CD8-positive, alpha-beta memory T cell (primary cell): Measurements from ENCODE around the gene CHST15. TPM values are rescaled to one million over a fixed set of nuclear protein-coding genes. Genes with fewer than 3 reads are reported as not detected.

Experiments used
- CTCF ChIA-PET: fragments of 350-600 bp; sonication (Branson Sonifier 250); formaldehyde crosslinking; loops from one replicate; lab custom pipeline; 2021; ENCODE audit warnings: antibody characterized with exemption; lab: Charles Lee
- POLR2A ChIA-PET: fragments of 350-600 bp; sonication (Branson Sonifier 250); formaldehyde crosslinking; loops from one replicate; lab custom pipeline; 2021; ENCODE audit warnings: antibody characterized with exemption; lab: Charles Lee
- DNase-seq, 5 donors: peaks; one replicate each; pipeline versions ENCODE4 v3.0.0 to v3.0.0-alpha.2; 2020 to 2022; ENCODE audit warnings: mixed read lengths in 1 of 5
- H3K27ac ChIP-seq: one replicate; pipeline ENCODE4 v1.7.0; 2013; ENCODE audit warnings: low read depth, mild to moderate bottlenecking, low read length, moderate library complexity
- H3K27me3 ChIP-seq: 2 replicates; pipeline ENCODE4 v1.7.0; 2013; ENCODE audit warnings: low read length, mild to moderate bottlenecking; ENCODE audit not compliant: insufficient read depth, poor library complexity, severe bottlenecking
- H3K36me3 ChIP-seq: 2 replicates; pipeline ENCODE4 v1.7.0; 2013; ENCODE audit warnings: mild to moderate bottlenecking, low read length, moderate library complexity; ENCODE audit not compliant: insufficient read depth
- H3K4me1 ChIP-seq: 2 replicates; pipeline ENCODE4 v1.7.0; 2013; ENCODE audit warnings: mild to moderate bottlenecking, low read length, moderate library complexity; ENCODE audit not compliant: insufficient read depth
- H3K4me3 ChIP-seq: 2 replicates; pipeline ENCODE4 v1.7.0; 2013; ENCODE audit warnings: mild to moderate bottlenecking, low read length
- H3K9me3 ChIP-seq: 2 replicates; pipeline ENCODE4 v1.7.0; 2013; ENCODE audit warnings: mild to moderate bottlenecking, low read length
- H3K27ac Mint-ChIP-seq, 8 donors: one replicate each; pipeline ENCODE4 v1.8.0; 2020 to 2021; ENCODE audit warnings: mixed read lengths in 8 of 8, mild to moderate bottlenecking in 6 of 8, inconsistent platforms in 3 of 8, moderate library complexity in 3 of 8
- H3K27me3 Mint-ChIP-seq, 2 donors: one replicate each; pipeline ENCODE4 v1.8.0; 2020 to 2021; ENCODE audit warnings: mixed read lengths in 2 of 2, mild to moderate bottlenecking in 1 of 2, moderate library complexity in 1 of 2
- H3K36me3 Mint-ChIP-seq, 3 donors: one replicate each; pipeline ENCODE4 v1.8.0; 2020 to 2021; ENCODE audit warnings: mixed read lengths in 3 of 3, inconsistent platforms in 1 of 3, mild to moderate bottlenecking in 1 of 3
- H3K4me1 Mint-ChIP-seq, 3 donors: one replicate each; pipeline ENCODE4 v1.8.0; 2020 to 2021; ENCODE audit warnings: mixed read lengths in 3 of 3, inconsistent platforms in 1 of 3, mild to moderate bottlenecking in 1 of 3
- H3K4me3 Mint-ChIP-seq, 7 donors: one replicate each; pipeline ENCODE4 v1.8.0; 2020 to 2021; ENCODE audit warnings: mixed read lengths in 7 of 7, mild to moderate bottlenecking in 6 of 7, moderate library complexity in 4 of 7, inconsistent platforms in 2 of 7
- H3K9me3 Mint-ChIP-seq, 5 donors: one replicate each; pipeline ENCODE4 v1.8.0; 2020 to 2022; ENCODE audit warnings: mixed read lengths in 5 of 5, mild to moderate bottlenecking in 3 of 5, moderate library complexity in 2 of 5, inconsistent platforms in 1 of 5
- polyA plus RNA-seq: library from polyadenylated mRNA; unstranded; fragments of 300-500 nt; fragmentation: Illumina TruSeq; gene quantifications from one replicate; pipeline ENCODE4 v1.2.3, GENCODE V29; 2021
- total RNA-seq, 2 experiments: library from RNA; stranded (reverse); gene quantifications; one replicate each; pipeline ENCODE4 v1.2.3, GENCODE V29; 2021

The CHST15 gene
- total and polyA plus RNA-seq, 3 experiments from 2014 or later: 0.18 to 0.24 TPM; not detected in 1

DNA sequence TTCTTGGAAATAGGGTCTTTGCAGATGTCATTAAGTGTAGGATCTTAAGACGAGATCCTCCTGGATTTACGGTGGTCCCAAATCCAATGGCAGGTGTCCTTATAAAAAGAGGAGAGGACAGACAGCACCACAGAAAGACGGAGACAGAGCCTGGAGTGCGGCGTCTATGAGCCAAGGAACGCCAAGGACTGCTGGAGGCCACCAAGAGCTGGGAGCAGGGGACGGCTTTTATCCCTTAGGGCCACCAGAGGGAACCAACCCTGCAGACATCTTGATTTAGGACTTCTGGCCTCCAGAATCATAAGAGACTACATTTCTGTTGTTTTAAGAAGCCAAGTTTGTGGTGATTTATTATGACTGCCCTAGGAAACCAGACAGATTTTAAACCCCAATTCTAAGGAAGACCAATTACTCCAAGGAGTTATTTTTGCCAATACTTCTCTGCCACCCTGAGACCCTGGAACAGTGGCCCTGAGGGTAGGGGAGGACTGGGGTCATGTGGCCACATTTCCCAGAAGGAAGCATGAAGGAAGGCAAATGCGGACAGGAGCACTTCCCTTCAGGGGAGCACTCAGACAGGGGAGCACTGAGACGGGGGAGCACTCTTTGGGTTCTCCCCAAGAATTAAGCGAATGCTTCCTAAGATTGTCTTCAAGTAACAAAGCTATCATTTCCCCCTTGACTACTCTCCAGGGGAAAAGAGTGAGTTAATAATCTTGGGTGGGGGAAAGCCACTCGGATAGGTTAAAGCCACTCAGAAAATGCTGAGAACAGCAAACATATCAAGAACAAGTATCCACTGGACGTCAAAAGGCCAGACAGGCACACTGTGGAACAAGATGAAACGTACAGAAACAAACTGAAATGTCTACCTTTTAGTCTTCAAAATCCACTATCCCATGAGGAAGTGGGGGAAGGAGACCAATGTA, 67.5 kb downstream of the CHST15 start:
- H3K36me3 Mint-ChIP-seq: no peaks in the 10 kb centered on the region
- H3K4me3 ChIP-seq: no peak overlapping the region
- H3K27me3 ChIP-seq: no peaks in the 10 kb centered on the region
- no peaks in the 10 kb centered on the region for H3K4me1 ChIP-seq
- no peak overlapping the region for H3K27ac ChIP-seq
- H3K9me3 Mint-ChIP-seq: peaks cover 0 to 2% (median 0%) of the 10 kb centered on the region in 5 donors
- POLR2A ChIA-PET: no interaction called here
- no peaks in the 10 kb centered on the region for H3K36me3 ChIP-seq
- no peaks in the 10 kb centered on the region for H3K9me3 ChIP-seq
- H3K4me3 Mint-ChIP-seq: no peak overlapping the region
- H3K27ac Mint-ChIP-seq: no peak overlapping the region
- H3K27me3 Mint-ChIP-seq: peaks cover 10 to 33% of the 10 kb centered on the region in 2 donors
- CTCF ChIA-PET: no interaction called here
- no peaks in the 10 kb centered on the region for H3K4me1 Mint-ChIP-seq
- no peak for DNase-seq

DNA sequence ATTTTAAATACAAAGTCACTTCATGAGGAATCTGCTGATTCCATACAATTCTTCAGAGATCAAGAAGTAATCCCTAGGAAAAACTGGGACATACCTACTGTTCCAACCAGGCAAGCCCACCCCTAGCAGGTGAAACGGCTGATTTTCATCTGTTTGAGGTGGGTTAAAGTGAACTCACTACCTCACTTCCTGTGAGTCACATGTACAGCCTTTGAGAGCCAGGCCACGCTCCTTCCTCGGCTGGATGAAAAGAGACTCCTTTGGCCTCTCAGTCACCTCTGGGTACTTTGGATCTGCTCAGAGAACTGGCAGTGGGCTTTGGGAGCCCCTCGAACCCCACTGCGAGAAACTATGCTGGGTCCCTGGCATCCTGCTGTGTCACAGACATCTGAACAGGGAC, 68.2 kb downstream of the CHST15 start:
- Histone ChIP-seq H3K36me3 (no peaks in the 10 kb centered on the region), H3K9me3 (no peaks in the 10 kb centered on the region), H3K27me3 (no peaks in the 10 kb centered on the region), H3K27ac (no peak overlapping the region), H3K4me3 (no peak overlapping the region), H3K4me1 (no peaks in the 10 kb centered on the region)
- Mint-ChIP-seq H3K4me1 (no peaks in the 10 kb centered on the region), H3K27ac (no peak overlapping the region), H3K27me3 (peaks cover 13 to 29% of the 10 kb centered on the region in 2 donors), H3K36me3 (no peaks in the 10 kb centered on the region), H3K9me3 (peaks cover 0 to 2% (median 0%) of the 10 kb centered on the region in 5 donors), H3K4me3 (no peak overlapping the region)
- no peak for DNase-seq
- ChIA-PET POLR2A (no interaction called here), CTCF (no interaction called here)

DNA sequence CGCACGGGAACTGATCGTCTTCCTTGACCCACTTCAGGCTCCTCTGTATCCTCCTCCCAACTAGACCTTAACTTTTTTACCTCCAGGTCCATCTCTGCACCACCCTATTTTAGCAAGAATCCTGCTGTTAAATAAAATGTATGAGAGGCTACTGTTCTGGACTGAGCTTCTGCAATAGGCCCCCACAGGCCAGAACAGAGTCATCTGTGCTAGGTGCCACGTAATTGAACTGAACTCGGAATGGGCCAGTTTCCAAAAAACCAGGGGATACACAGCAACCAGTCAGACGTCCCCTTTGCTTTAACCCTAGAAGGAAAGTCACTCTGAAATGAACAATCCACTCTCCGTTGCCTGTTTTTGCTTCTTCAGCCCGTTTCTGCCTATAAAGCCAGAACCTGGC, 71.3 kb downstream of the CHST15 start:
- H3K27me3 Mint-ChIP-seq: peaks cover 12 to 22% of the 10 kb centered on the region in 2 donors
- H3K4me1 Mint-ChIP-seq: no peaks in the 10 kb centered on the region
- H3K27ac Mint-ChIP-seq: no peak overlapping the region
- Histone ChIP-seq H3K27ac (no peak overlapping the region), H3K4me3 (no peak overlapping the region), H3K4me1 (no peaks in the 10 kb centered on the region), H3K36me3 (no peaks in the 10 kb centered on the region), H3K9me3 (no peaks in the 10 kb centered on the region), H3K27me3 (no peaks in the 10 kb centered on the region)
- ChIA-PET POLR2A (no interaction called here), CTCF (no interaction called here)
- no peaks in the 10 kb centered on the region for H3K36me3 Mint-ChIP-seq
- DNase-seq: no peak
- no peak overlapping the region for H3K4me3 Mint-ChIP-seq
- peaks cover 0 to 2% (median 0%) of the 10 kb centered on the region in 5 donors for H3K9me3 Mint-ChIP-seq

DNA sequence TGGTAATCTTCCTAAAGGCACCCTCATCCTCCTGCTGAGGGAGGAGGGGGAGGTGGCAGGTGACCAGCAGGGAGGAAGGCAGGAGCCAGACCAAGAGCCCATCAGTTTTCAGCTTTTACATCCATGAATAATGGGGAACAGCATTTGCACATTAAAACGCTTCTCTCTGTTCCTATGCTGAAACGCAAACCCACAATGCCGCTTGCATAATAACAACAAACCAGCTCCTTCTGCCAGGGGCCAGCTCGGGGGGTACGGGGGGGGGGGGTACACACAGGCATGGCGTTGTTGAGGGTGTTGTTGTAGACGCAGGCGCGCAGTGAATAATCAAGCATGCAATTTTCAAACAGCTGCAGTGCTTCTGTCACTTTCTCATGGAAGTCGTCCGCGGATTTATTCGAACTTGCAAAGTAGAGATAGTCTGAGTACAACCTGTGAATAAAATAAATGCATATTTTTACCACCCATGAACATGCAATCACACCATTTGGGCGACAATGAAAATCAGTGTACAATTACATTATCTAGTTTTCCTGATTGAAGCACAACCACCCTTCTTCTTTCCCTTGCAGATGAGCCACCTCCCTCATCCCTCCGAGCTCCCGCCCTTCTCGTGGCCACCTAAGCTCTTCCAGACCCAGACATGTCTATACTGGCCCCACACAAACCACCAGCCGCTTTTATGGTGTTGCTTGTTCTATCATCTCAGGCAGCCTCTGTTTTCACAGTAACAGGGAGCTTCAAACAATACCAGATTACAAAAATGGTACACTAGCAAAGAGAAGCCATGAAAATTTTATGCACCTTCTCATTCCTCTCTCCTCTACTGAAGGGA, 72.2 kb downstream of the CHST15 start:
- H3K4me1 Mint-ChIP-seq: no peaks in the 10 kb centered on the region
- no peaks in the 10 kb centered on the region for H3K36me3 ChIP-seq
- DNase-seq: peak in 1 of 5 donors; percentile 7
- CTCF ChIA-PET: no interaction called here
- POLR2A ChIA-PET: no interaction called here
- peaks cover 12 to 17% of the 10 kb centered on the region in 2 donors for H3K27me3 Mint-ChIP-seq
- H3K27ac Mint-ChIP-seq: no peak overlapping the region
- H3K27ac ChIP-seq: no peak overlapping the region
- H3K9me3 ChIP-seq: no peaks in the 10 kb centered on the region
- no peaks in the 10 kb centered on the region for H3K4me1 ChIP-seq
- H3K36me3 Mint-ChIP-seq: no peaks in the 10 kb centered on the region
- no peaks in the 10 kb centered on the region for H3K27me3 ChIP-seq
- H3K9me3 Mint-ChIP-seq: peaks cover 0 to 2% (median 0%) of the 10 kb centered on the region in 5 donors
- H3K4me3 ChIP-seq: no peak overlapping the region
- H3K4me3 Mint-ChIP-seq: no peak overlapping the region

DNA sequence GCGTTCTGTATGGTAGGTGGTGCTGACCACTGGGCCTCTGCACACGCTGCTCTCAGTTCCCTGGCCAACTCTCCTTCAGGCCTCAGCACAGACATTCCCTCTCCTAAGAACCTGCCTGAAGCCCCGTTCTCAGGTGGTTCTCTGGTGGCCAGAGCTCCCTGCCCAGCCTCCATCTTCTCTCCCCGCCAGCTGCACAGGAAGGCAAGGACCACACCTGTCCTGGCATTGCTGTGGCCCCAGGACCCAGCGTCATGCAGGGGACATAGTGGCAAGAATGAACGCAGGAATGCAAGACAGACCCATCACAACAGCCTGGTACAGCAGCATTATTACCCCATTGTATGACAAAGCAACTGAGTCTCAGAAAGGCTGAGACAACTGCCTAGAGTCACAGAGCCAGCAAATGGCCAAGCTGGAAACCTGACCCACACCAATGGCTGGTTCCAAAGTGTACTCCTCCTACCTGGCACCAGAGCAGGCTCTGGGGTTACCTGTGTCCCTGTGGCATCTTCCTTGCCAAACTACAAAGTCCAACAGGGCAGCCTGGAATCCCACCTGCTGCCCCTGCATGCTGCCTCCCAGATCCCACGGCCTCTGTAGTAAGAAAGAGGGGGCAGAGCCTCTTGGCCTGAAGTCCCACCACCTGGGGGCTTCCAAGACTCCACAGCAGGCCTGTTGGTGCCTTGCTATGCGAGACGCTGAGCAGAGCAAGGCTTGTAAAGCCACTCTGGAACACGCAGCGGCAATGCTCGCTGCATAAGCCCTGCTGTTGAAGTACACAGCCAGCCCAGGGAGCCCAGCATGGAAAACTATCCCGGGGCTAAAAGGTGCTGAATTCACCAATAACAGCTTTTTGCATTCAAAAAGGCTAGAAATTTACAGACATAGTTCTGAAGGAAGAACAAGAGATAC, 73.3 kb downstream of the CHST15 start:
- no peaks in the 10 kb centered on the region for H3K4me1 Mint-ChIP-seq
- ChIA-PET POLR2A (no interaction called here), CTCF (no interaction called here)
- Histone ChIP-seq H3K4me1 (no peaks in the 10 kb centered on the region), H3K9me3 (no peaks in the 10 kb centered on the region), H3K4me3 (no peak overlapping the region), H3K36me3 (no peaks in the 10 kb centered on the region), H3K27ac (no peak overlapping the region), H3K27me3 (no peaks in the 10 kb centered on the region)
- H3K36me3 Mint-ChIP-seq: no peaks in the 10 kb centered on the region
- peak in 1 of 5 donors; percentile 36 for DNase-seq
- no peak overlapping the region for H3K4me3 Mint-ChIP-seq
- H3K27ac Mint-ChIP-seq: no peak overlapping the region
- H3K9me3 Mint-ChIP-seq: peaks cover 0 to 2% (median 0%) of the 10 kb centered on the region in 5 donors
- H3K27me3 Mint-ChIP-seq: peaks cover 13 to 17% of the 10 kb centered on the region in 2 donors

DNA sequence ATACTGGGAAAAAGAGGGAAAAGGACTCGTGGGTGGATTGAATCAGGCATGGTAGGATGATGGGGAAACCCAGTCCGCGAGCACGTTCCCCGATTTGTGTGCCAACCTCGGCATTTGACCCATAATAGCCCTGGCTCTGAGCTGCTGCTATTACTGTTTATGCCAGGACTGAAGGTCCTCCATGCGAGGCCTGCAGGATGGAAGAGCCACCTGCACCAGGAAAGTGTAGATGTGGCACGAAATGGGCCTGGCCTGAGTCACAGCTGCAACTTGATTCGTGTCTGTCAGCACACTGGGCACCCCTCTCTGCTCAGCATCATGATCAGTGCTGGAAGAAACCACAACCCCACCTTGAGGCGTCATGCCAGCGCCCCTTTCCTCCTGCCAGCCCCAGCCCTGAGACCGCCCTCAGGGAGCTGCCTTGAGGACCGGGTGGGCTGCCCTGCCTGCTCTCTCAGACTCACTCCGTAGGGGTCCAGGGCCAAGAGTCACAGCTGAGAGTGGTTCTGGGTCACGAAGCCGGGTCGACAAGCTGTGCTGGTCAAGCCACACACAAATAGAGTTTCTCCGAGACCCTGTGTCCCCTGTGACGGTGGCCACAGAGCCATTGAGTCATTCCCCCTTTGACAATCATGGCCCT, 74.4 kb downstream of the CHST15 start:
- peak in 1 of 5 donors; percentile 23 for DNase-seq
- Mint-ChIP-seq H3K27ac (no peak overlapping the region), H3K9me3 (peaks cover 0 to 2% (median 0%) of the 10 kb centered on the region in 5 donors), H3K27me3 (peaks cover 8 to 9% of the 10 kb centered on the region in 2 donors), H3K36me3 (no peaks in the 10 kb centered on the region), H3K4me1 (no peaks in the 10 kb centered on the region), H3K4me3 (no peak overlapping the region)
- CTCF ChIA-PET: no interaction called here
- no peaks in the 10 kb centered on the region for H3K9me3 ChIP-seq
- no peak overlapping the region for H3K4me3 ChIP-seq
- H3K27ac ChIP-seq: no peak overlapping the region
- no peaks in the 10 kb centered on the region for H3K27me3 ChIP-seq
- POLR2A ChIA-PET: no interaction called here
- H3K4me1 ChIP-seq: no peaks in the 10 kb centered on the region
- no peaks in the 10 kb centered on the region for H3K36me3 ChIP-seq

DNA sequence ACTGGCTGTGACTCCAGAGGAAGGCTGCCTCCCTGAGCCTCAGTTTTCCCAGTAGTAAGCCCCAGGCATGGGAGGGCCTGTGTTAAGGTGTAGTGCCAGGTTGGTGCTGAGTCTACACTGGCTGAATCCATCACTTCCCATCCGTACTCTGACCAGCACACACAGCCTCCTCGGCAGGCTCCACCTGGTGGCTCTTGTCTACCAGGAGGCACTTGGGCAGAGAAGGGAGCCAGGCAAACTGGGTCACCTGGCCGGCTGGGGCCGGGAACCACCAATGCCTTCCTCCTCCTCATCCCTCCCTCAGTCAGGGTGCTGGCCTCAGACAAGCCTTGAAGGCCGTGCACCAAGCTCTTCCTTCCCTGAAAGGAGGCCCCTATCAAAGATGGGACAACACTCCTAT, 75.7 kb downstream of the CHST15 start:
- H3K4me3 ChIP-seq: no peak overlapping the region
- no peak overlapping the region for H3K27ac ChIP-seq
- H3K27me3 ChIP-seq: no peaks in the 10 kb centered on the region
- no peaks in the 10 kb centered on the region for H3K36me3 ChIP-seq
- Mint-ChIP-seq H3K4me3 (no peak overlapping the region), H3K36me3 (no peaks in the 10 kb centered on the region), H3K27ac (no peak overlapping the region), H3K9me3 (peaks cover 0 to 3% (median 2%) of the 10 kb centered on the region in 5 donors), H3K4me1 (no peaks in the 10 kb centered on the region), H3K27me3 (peaks cover 4 to 8% of the 10 kb centered on the region in 2 donors)
- ChIA-PET POLR2A (no interaction called here), CTCF (interaction anchor here (0.6 kb wide), 1 partner anchor 238 kb away, joined by 3 read pairs; no protein-coding TSS in a partner anchor)
- H3K9me3 ChIP-seq: no peaks in the 10 kb centered on the region
- H3K4me1 ChIP-seq: no peaks in the 10 kb centered on the region
- peak in 1 of 5 donors; percentile 3 for DNase-seq
